ENCODE data around the gene MAMDC4. TPM values are rescaled to one million over a fixed set of nuclear protein-coding genes. Genes with fewer than 3 reads are reported as not detected.

MAMDC4 gene
- total RNA-seq, 2 experiments from 2014 or later: 11.7 to 14.2 TPM

GRCh38 chr9:136856079-136856476, 3.9 kb downstream of the MAMDC4 start:
- H4K20me1 ChIP-seq (ENCODE audit: insufficient read depth, low read length): no peaks in the 10 kb centered on the region
- no peak for DNase-seq (ENCODE audit: low spot score)
- H3K27ac ChIP-seq (ENCODE audit: low read depth, low read length, poor library complexity, severe bottlenecking): no peak overlapping the region
- TF ChIP-seq CTCF (conservative IDR thresholded peaks at IDR 0.05; ENCODE audit: low read length): no peak
- no peak for TF ChIP-seq EZH2phosphoT487 (IDR thresholded peaks at IDR 0.05; ENCODE audit: borderline replicate concordance, low read depth, low read length)
- no peak overlapping the region for H3K4me3 ChIP-seq (ENCODE audit: low read depth, low read length, poor library complexity, severe bottlenecking)
- H3K4me2 ChIP-seq (ENCODE audit: low read length): no peak overlapping the region
- H3K9me3 ChIP-seq (ENCODE audit: low read length): no peaks in the 10 kb centered on the region
- no peaks in the 10 kb centered on the region for H3K4me1 ChIP-seq (ENCODE audit: insufficient read depth, low read length, poor library complexity, severe bottlenecking)
- CTCF ChIA-PET (ENCODE audit: unreplicated experiment): no interaction called here
- H2AFZ ChIP-seq (ENCODE audit: low read length): no peak overlapping the region
- no peaks in the 10 kb centered on the region for H3K79me2 ChIP-seq (ENCODE audit: insufficient read depth, low read depth, low read length)
- no TSS peak for BruUV-seq (replicated peaks)
- POLR2A ChIA-PET: no interaction called here
- no peaks in the 10 kb centered on the region for H3K36me3 ChIP-seq (ENCODE audit: insufficient read depth, low read length)
- H3K9me2 ChIP-seq (ENCODE audit: insufficient read depth, low read length): no peaks in the 10 kb centered on the region
- intact Hi-C loops (cut with micrococcal nuclease; ENCODE audit: unreplicated experiment): no loop called here

GRCh38 chr9:136856541-136857141, 4.5 kb downstream of the MAMDC4 start:
- POLR2A ChIA-PET: no interaction called here
- Histone ChIP-seq H3K4me2 (ENCODE audit: low read length) (no peak overlapping the region), H3K27ac (ENCODE audit: low read depth, low read length, poor library complexity, severe bottlenecking) (no peak overlapping the region), H3K36me3 (ENCODE audit: insufficient read depth, low read length) (peaks cover 3% of the 10 kb centered on the region; the same call in 1 of the 2 replicates), H3K79me2 (ENCODE audit: insufficient read depth, low read depth, low read length) (no peaks in the 10 kb centered on the region), H4K20me1 (ENCODE audit: insufficient read depth, low read length) (no peaks in the 10 kb centered on the region), H3K9me3 (ENCODE audit: low read length) (no peaks in the 10 kb centered on the region), H3K4me1 (ENCODE audit: insufficient read depth, low read length, poor library complexity, severe bottlenecking) (no peaks in the 10 kb centered on the region), H3K9me2 (ENCODE audit: insufficient read depth, low read length) (no peaks in the 10 kb centered on the region), H3K4me3 (ENCODE audit: low read depth, low read length, poor library complexity, severe bottlenecking) (no peak overlapping the region), H2AFZ (ENCODE audit: low read length) (no peak overlapping the region)
- intact Hi-C loops (cut with micrococcal nuclease; ENCODE audit: unreplicated experiment): no loop called here
- CTCF ChIA-PET (ENCODE audit: unreplicated experiment): no interaction called here
- no peak for DNase-seq (ENCODE audit: low spot score)
- BruUV-seq (replicated peaks): no TSS peak
- TF ChIP-seq EZH2phosphoT487 (IDR thresholded peaks at IDR 0.05; ENCODE audit: borderline replicate concordance, low read depth, low read length) (no peak), CTCF (conservative IDR thresholded peaks at IDR 0.05; ENCODE audit: low read length) (0 out of 2 replicates have a peak, but pooled peaks have one; percentile 21)

- BruUV-seq (replicated peaks): no TSS peak
- Histone ChIP-seq H2AFZ (ENCODE audit: low read length) (no peak overlapping the region), H3K9me2 (ENCODE audit: insufficient read depth, low read length) (no peaks in the 10 kb centered on the region), H3K36me3 (ENCODE audit: insufficient read depth, low read length) (peaks cover 8% of the 10 kb centered on the region; the same call in 1 of the 2 replicates), H3K4me3 (ENCODE audit: low read depth, low read length, poor library complexity, severe bottlenecking) (no peak overlapping the region), H4K20me1 (ENCODE audit: insufficient read depth, low read length) (no peaks in the 10 kb centered on the region), H3K9me3 (ENCODE audit: low read length) (no peaks in the 10 kb centered on the region), H3K27ac (ENCODE audit: low read depth, low read length, poor library complexity, severe bottlenecking) (no peak overlapping the region), H3K4me2 (ENCODE audit: low read length) (no peak overlapping the region), H3K79me2 (ENCODE audit: insufficient read depth, low read depth, low read length) (no peaks in the 10 kb centered on the region), H3K4me1 (ENCODE audit: insufficient read depth, low read length, poor library complexity, severe bottlenecking) (no peaks in the 10 kb centered on the region)
- no peak for DNase-seq (ENCODE audit: low spot score)
- intact Hi-C loops (cut with micrococcal nuclease; ENCODE audit: unreplicated experiment): no loop called here
- POLR2A ChIA-PET: no interaction called here
- TF ChIP-seq EZH2phosphoT487 (IDR thresholded peaks at IDR 0.05; ENCODE audit: borderline replicate concordance, low read depth, low read length) (no peak), CTCF (conservative IDR thresholded peaks at IDR 0.05; ENCODE audit: low read length) (no peak)
- CTCF ChIA-PET (ENCODE audit: unreplicated experiment): no interaction called here
These were observed 5.0 kb downstream of the MAMDC4 start for GRCh38 chr9:136857166-136857565.
